Muscle layer of colon (tissue), 2 donors: ENCODE measurements around the gene KIF6.

Source experiments
- H3K27ac ChIP-seq: one replicate; pipeline ENCODE4 v1.7.0; 2013; ENCODE audit warnings: low read depth, mild to moderate bottlenecking, low read length, moderate library complexity
- H3K27me3 ChIP-seq, 2 donors: one replicate each; pipeline ENCODE4 v1.7.0; 2013; ENCODE audit warnings: low read length in 2 of 2, mild to moderate bottlenecking in 2 of 2; ENCODE audit not compliant: insufficient read depth in 2 of 2, control insufficient read depth in 1 of 2
- H3K36me3 ChIP-seq: one replicate; pipeline ENCODE4 v1.7.0; 2013; ENCODE audit warnings: mild to moderate bottlenecking, low read length; ENCODE audit not compliant: insufficient read depth
- H3K4me1 ChIP-seq: one replicate; pipeline ENCODE4 v1.7.0; 2013; ENCODE audit warnings: mild to moderate bottlenecking, low read length; ENCODE audit not compliant: insufficient read depth
- H3K4me3 ChIP-seq, 2 donors: one replicate each; pipeline ENCODE4 v1.7.0; 2013; ENCODE audit warnings: low read length in 2 of 2, low read depth in 1 of 2, mild to moderate bottlenecking in 1 of 2, moderate library complexity in 1 of 2
- H3K9ac ChIP-seq: one replicate; pipeline ENCODE4 v1.7.0; 2013; ENCODE audit warnings: low read length
- H3K9me3 ChIP-seq: one replicate; pipeline ENCODE4 v1.7.0; 2013; ENCODE audit warnings: mild to moderate bottlenecking, low read length
- donor health status: abdominal sarcoma.
- donor health status: Adenocarcinoma of cecum.

Gene KIF6

GRCh38 chr6:39654121-39654520, 71.1 kb downstream of the KIF6 start:
- no peaks in the 10 kb centered on the region for H3K36me3 ChIP-seq
- H3K4me3 ChIP-seq = no peak overlapping the region
- no peak overlapping the region for H3K27ac ChIP-seq
- H3K9me3 ChIP-seq = no peaks in the 10 kb centered on the region
- H3K9ac ChIP-seq = no peak overlapping the region
- H3K27me3 ChIP-seq = no peaks in the 10 kb centered on the region
- no peaks in the 10 kb centered on the region for H3K4me1 ChIP-seq

- Histone ChIP-seq H3K9ac (no peak overlapping the region), H3K4me1 (no peaks in the 10 kb centered on the region), H3K4me3 (no peak overlapping the region), H3K27ac (no peak overlapping the region), H3K36me3 (no peaks in the 10 kb centered on the region), H3K9me3 (no peaks in the 10 kb centered on the region), H3K27me3 (no peaks in the 10 kb centered on the region)
Measured at GRCh38 chr6:39653612-39654011, 71.6 kb downstream of the KIF6 start.

GRCh38 chr6:39649996-39650395, 75.2 kb downstream of the KIF6 start:
- Histone ChIP-seq H3K27me3 (no peaks in the 10 kb centered on the region), H3K36me3 (no peaks in the 10 kb centered on the region)

GRCh38 chr6:39646751-39647420, 78.3 kb downstream of the KIF6 start:
- H3K4me3 ChIP-seq = no peak overlapping the region

More at GRCh38 chr6:39649996-39650395, 75.2 kb downstream of the KIF6 start:
- Histone ChIP-seq H3K4me3 (no peak overlapping the region), H3K9ac (no peak overlapping the region), H3K4me1 (no peaks in the 10 kb centered on the region), H3K9me3 (no peaks in the 10 kb centered on the region), H3K27ac (no peak overlapping the region)

GRCh38 chr6:39642270-39642669, 82.9 kb downstream of the KIF6 start:
- Histone ChIP-seq H3K9ac (no peak overlapping the region), H3K9me3 (no peaks in the 10 kb centered on the region), H3K27me3 (no peaks in the 10 kb centered on the region), H3K36me3 (no peaks in the 10 kb centered on the region), H3K4me3 (no peak overlapping the region), H3K27ac (no peak overlapping the region), H3K4me1 (no peaks in the 10 kb centered on the region)

More at GRCh38 chr6:39646751-39647420, 78.3 kb downstream of the KIF6 start:
- H3K9ac ChIP-seq = no peak overlapping the region
- no peaks in the 10 kb centered on the region for H3K9me3 ChIP-seq
- no peaks in the 10 kb centered on the region for H3K4me1 ChIP-seq
- no peaks in the 10 kb centered on the region for H3K27me3 ChIP-seq
- H3K27ac ChIP-seq = no peak overlapping the region
- H3K36me3 ChIP-seq = no peaks in the 10 kb centered on the region

DNA sequence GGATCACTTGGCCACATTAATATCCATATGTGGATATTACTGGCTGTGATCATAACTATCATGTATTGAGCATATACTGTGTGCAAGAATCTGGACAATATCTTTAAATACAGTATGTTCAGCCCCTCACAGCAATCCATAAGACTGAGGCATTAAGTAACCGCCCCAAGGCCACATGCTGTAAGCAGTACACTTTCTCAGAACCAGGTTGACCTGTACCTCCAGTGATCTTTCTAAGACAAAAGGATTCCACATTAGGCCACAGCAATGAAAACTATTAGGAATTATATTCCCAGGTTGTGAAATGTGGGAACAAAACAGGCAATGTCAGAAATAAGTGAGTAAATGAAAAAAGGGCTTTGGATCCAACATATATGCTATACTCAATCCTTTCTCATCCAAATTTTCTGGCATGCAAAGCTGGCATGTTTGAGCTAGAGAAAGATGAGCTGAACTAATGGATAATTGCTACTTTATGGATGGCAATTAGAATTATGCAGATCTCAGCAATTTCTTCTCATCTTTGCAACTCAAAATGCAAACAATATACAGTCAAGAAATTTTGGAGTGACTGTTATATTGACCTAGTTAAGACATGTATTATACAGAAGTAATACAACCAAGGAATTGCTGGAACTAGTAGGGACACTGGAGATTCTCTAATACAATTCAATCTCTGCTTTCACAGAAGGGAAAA, 86.9 kb downstream of the KIF6 start:
- Histone ChIP-seq H3K9me3 (no peaks in the 10 kb centered on the region), H3K4me3 (no peak overlapping the region), H3K36me3 (no peaks in the 10 kb centered on the region), H3K4me1 (no peaks in the 10 kb centered on the region), H3K27me3 (no peaks in the 10 kb centered on the region), H3K27ac (no peak overlapping the region), H3K9ac (no peak overlapping the region)

GRCh38 chr6:39634646-39635341, 90.4 kb downstream of the KIF6 start:
- Histone ChIP-seq H3K4me1 (no peaks in the 10 kb centered on the region), H3K27ac (no peak overlapping the region), H3K9ac (no peak overlapping the region), H3K4me3 (no peak overlapping the region), H3K9me3 (no peaks in the 10 kb centered on the region), H3K36me3 (no peaks in the 10 kb centered on the region), H3K27me3 (no peaks in the 10 kb centered on the region)

GRCh38 chr6:39625209-39625608, 100.0 kb downstream of the KIF6 start:
- H3K4me1 ChIP-seq = no peaks in the 10 kb centered on the region
- H3K27ac ChIP-seq = no peak overlapping the region
- H3K4me3 ChIP-seq = no peak overlapping the region
- H3K9ac ChIP-seq = no peak overlapping the region
- no peaks in the 10 kb centered on the region for H3K27me3 ChIP-seq
- no peaks in the 10 kb centered on the region for H3K9me3 ChIP-seq
- no peaks in the 10 kb centered on the region for H3K36me3 ChIP-seq

DNA sequence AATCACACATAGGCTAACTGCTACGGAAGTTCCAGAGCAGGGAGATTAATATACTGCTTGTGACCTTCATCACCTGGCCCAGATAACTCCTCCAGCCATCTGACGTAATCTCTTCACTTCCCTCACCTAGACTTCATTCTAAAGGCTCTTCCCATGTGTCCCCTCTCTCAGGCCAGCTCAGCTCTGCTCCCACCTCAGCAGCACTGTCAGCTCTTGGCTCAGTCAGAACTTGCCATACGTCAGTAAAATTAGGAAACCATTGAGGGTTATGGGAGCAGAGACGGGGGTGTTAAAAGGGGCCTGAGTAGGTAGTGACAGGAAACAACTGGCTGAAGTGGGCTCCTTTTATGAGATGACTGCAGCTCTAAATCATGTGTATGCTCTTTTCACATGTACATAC, 101.5 kb downstream of the KIF6 start:
- Histone ChIP-seq H3K36me3 (no peaks in the 10 kb centered on the region), H3K4me3 (no peak overlapping the region), H3K9ac (no peak overlapping the region), H3K9me3 (no peaks in the 10 kb centered on the region), H3K27ac (no peak overlapping the region), H3K4me1 (no peaks in the 10 kb centered on the region), H3K27me3 (no peaks in the 10 kb centered on the region)

DNA sequence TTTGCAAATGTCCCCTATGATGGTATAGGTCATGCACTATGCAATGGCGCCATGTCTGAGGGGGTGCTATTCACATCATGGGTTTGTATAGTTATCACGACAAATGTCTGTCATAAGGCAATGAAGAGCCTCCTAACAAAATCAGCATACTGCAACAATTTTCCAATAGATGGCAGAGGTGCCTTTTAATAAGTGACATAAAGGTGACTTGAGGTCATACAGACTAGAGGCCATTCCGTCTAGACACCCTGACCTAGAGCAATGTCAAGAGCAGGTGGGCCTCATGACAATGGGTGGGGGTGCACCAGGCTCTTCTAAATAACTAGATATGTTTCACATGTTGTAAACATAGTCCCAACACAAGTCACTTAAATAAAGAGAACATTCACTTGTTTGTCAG, 107.7 kb downstream of the KIF6 start:
- Histone ChIP-seq H3K36me3 (no peaks in the 10 kb centered on the region), H3K9me3 (no peaks in the 10 kb centered on the region), H3K4me1 (no peaks in the 10 kb centered on the region), H3K9ac (no peak overlapping the region), H3K27ac (no peak overlapping the region), H3K27me3 (no peaks in the 10 kb centered on the region), H3K4me3 (no peak overlapping the region)

- H3K9me3 ChIP-seq = no peaks in the 10 kb centered on the region
- no peak overlapping the region for H3K27ac ChIP-seq
- H3K9ac ChIP-seq = no peak overlapping the region
- H3K27me3 ChIP-seq = no peaks in the 10 kb centered on the region
- no peaks in the 10 kb centered on the region for H3K4me1 ChIP-seq
- H3K36me3 ChIP-seq = no peaks in the 10 kb centered on the region
- no peak overlapping the region for H3K4me3 ChIP-seq
Measured at GRCh38 chr6:39617026-39617425, 108.2 kb downstream of the KIF6 start.
